HL-60 (cell line): ENCODE data around the gene MYH14.
"Not testable (repeated sequence)": the region's sequence is repeated elsewhere in the genome, so short reads cannot be mapped to it uniquely, and the experiment has no call there.

Source experiments
- DNase-seq, 2 experiments: peaks; one replicate each; pipeline ENCODE4 v3.0.0-alpha.2; 2010 to 2020; ENCODE audit warnings: low read depth in 1 of 2, low spot score in 1 of 2
- H3K27ac ChIP-seq: fragments of 250-450 bp; sonication (Bioruptor Pico); replicated peaks from 2 replicates; pipeline ENCODE4 v1.5.1; 2020; ENCODE audit warnings: mild to moderate bottlenecking, moderate library complexity
- H3K27me3 ChIP-seq: fragments of 250-450 bp; sonication (Bioruptor Pico); 2 replicates; pipeline ENCODE4 v1.5.1; 2021; ENCODE audit warnings: mild to moderate bottlenecking, moderate library complexity; ENCODE audit not compliant: insufficient read depth, poor library complexity, severe bottlenecking
- H3K4me3 ChIP-seq: replicated peaks from 2 replicates; pipeline ENCODE4 v1.5.1; 2011; ENCODE audit warnings: mild to moderate bottlenecking, control low read depth, low read length; ENCODE audit not compliant: insufficient read depth
- GABPA ChIP-seq: IDR thresholded peaks from 2 replicates; pipeline ENCODE4 v1.6.1; 2012; ENCODE audit warnings: low read depth
- POLR2AphosphoS5 ChIP-seq: IDR thresholded peaks from 2 replicates; pipeline ENCODE4 v1.6.1; 2012; ENCODE audit warnings: low read depth
- SPI1 ChIP-seq: IDR thresholded peaks from 2 replicates; pipeline ENCODE4 v1.6.1; 2012; ENCODE audit warnings: low read depth, mild to moderate bottlenecking, borderline replicate concordance
- TF ChIP-seq, protein P1 (sequence below): IDR thresholded peaks from 2 replicates; pipeline ENCODE4 v1.6.1; 2012; ENCODE audit warnings: low read depth; ENCODE audit not compliant: insufficient replicate concordance
- TF ChIP-seq, protein P2 (sequence below): IDR thresholded peaks from one replicate; pipeline ENCODE4 v1.5.1; 2011; ENCODE audit warnings: low read length, control low read depth, inconsistent platforms; ENCODE audit not compliant: insufficient read depth

The MYH14 gene

DNA sequence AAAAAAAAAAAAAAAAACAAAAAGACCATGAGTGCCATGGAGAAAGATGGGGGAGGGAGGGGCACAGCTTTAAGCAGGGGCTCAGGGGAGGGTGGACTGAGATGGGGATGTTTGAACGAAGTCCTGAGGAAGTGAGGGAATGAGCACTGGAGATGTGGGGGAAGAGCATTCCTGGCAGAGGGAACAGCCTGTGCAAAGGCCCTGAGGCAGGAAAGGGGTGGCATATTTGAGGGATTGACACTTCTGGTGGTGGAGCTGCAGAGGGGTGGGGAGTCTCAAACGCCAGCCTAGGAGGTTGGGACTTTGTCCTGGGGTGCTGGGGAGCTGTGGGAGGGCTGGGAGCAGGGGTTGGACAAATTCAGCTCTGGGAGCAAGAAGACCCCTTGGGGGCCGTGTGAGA, 29.2 kb downstream of the MYH14 start:
- DNase-seq: no peak
- no peaks in the 10 kb centered on the region for H3K27me3 ChIP-seq
- TF ChIP-seq, protein P1, sequence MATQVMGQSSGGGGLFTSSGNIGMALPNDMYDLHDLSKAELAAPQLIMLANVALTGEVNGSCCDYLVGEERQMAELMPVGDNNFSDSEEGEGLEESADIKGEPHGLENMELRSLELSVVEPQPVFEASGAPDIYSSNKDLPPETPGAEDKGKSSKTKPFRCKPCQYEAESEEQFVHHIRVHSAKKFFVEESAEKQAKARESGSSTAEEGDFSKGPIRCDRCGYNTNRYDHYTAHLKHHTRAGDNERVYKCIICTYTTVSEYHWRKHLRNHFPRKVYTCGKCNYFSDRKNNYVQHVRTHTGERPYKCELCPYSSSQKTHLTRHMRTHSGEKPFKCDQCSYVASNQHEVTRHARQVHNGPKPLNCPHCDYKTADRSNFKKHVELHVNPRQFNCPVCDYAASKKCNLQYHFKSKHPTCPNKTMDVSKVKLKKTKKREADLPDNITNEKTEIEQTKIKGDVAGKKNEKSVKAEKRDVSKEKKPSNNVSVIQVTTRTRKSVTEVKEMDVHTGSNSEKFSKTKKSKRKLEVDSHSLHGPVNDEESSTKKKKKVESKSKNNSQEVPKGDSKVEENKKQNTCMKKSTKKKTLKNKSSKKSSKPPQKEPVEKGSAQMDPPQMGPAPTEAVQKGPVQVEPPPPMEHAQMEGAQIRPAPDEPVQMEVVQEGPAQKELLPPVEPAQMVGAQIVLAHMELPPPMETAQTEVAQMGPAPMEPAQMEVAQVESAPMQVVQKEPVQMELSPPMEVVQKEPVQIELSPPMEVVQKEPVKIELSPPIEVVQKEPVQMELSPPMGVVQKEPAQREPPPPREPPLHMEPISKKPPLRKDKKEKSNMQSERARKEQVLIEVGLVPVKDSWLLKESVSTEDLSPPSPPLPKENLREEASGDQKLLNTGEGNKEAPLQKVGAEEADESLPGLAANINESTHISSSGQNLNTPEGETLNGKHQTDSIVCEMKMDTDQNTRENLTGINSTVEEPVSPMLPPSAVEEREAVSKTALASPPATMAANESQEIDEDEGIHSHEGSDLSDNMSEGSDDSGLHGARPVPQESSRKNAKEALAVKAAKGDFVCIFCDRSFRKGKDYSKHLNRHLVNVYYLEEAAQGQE: no peak
- TF ChIP-seq SPI1 (no peak), POLR2AphosphoS5 (no peak), GABPA (no peak)
- TF ChIP-seq, protein P2, sequence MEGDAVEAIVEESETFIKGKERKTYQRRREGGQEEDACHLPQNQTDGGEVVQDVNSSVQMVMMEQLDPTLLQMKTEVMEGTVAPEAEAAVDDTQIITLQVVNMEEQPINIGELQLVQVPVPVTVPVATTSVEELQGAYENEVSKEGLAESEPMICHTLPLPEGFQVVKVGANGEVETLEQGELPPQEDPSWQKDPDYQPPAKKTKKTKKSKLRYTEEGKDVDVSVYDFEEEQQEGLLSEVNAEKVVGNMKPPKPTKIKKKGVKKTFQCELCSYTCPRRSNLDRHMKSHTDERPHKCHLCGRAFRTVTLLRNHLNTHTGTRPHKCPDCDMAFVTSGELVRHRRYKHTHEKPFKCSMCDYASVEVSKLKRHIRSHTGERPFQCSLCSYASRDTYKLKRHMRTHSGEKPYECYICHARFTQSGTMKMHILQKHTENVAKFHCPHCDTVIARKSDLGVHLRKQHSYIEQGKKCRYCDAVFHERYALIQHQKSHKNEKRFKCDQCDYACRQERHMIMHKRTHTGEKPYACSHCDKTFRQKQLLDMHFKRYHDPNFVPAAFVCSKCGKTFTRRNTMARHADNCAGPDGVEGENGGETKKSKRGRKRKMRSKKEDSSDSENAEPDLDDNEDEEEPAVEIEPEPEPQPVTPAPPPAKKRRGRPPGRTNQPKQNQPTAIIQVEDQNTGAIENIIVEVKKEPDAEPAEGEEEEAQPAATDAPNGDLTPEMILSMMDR: no peak
- no peak overlapping the region for H3K4me3 ChIP-seq
- H3K27ac ChIP-seq: no peak overlapping the region

DNA sequence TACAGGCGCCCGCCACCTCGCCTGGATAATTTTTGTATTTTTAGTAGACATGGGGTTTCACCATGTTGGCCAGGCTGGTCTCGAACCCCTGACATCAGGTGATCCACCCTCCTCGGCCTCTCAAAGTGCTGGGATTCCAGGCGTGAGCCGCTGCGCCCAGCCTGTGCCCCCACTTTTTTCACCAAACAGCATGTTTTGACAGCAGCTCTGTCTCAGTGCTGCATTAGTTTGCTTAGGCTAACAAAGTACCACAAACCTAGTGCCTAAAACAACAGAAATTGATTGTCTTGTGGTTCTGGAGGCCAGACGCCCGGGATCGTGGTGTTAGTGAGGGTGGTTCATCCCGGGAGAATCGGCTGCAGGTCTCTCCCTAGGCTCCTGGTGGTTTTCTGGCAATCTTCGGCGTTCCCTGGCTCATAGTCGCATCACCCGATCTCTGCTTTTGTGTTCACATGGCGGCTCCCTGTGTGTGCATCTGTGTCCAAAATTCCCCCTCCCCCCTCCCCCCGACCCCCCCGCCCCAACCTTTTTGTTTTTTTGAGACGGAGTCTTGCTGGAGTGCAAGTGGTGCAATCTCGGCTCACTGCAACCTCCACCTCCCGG, 30.0 kb downstream of the MYH14 start:
- Histone ChIP-seq H3K27me3 (no peaks in the 10 kb centered on the region), H3K27ac (no peak overlapping the region), H3K4me3 (no peak overlapping the region)
- DNase-seq: no peak
- TF ChIP-seq POLR2AphosphoS5 (no peak), SPI1 (no peak), GABPA (no peak)
- TF ChIP-seq, protein P1: no peak
- TF ChIP-seq, protein P2: no peak

DNA sequence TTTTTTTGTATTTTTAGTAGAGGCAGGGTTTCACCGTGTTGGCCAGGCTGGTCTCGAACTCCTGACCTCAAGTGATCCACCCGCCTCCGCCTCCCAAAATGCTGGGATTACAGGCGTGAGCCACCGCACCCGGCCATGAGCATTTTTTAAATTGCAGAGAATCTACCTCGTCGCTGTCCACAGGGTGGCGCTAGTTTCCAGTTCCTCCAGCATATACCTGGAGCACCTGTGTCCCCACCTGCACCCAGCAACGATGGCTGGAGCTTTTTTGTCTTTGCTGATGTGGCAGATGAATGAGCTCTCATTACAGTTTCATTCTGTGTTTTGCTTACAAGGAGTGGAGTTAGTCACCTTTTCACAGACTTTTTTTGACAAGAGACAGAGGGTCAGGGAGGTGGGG, 34.1 kb downstream of the MYH14 start:
- not testable (repeated sequence) for H3K4me3 ChIP-seq, DNase-seq, H3K27me3 ChIP-seq, H3K27ac ChIP-seq

DNA sequence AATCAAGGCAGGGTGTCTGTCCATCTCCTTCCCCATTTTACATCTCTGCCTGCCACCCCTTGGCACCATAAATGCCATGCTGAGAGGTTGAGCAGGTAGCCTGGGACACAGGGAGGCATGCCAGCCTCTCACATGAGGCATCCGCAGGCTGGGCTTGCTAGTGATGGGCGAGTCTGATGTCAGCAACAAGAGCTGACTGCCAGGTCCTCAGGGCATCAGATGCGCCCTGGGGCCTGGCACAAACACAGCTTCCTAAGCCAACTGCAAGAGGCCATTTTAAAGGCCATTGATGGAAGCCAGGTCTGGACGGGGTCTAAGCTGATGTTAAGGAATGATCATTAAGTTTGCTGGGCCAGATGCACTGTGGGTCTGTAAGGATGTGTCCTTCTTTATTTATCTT, 34.6 kb downstream of the MYH14 start:
- no peak for DNase-seq
- H3K4me3 ChIP-seq: no peak overlapping the region
- TF ChIP-seq GABPA: no peak
- TF ChIP-seq SPI1: no peak
- TF ChIP-seq, protein P1: no peak
- TF ChIP-seq POLR2AphosphoS5: no peak
- TF ChIP-seq, protein P2: no peak
- no peak overlapping the region for H3K27ac ChIP-seq
- H3K27me3 ChIP-seq: no peaks in the 10 kb centered on the region
